Measurements from ENCODE around the gene SEL1L.
"Not testable (repeated sequence)": the region's sequence is repeated elsewhere in the genome, so short reads cannot be mapped to it uniquely, and the experiment has no call there.

The SEL1L gene

DNA sequence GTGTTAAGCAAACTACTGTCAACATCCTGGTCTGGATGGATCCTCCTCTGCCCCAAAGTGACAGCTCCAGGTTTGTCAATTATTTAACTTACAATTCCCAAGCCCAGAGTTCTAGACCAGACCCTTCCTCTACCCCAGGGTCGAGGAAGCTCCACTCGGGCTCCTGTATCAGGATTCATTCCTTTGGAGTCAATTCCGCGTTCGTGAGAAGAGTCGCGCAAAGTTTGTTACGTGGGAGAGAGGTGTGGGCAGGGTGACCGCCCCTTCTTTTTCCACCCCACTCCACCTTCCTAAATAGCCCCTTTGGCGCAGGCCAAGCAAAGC lies 479 bp downstream of the SEL1L start:
- no peak for DNase-seq

DNA sequence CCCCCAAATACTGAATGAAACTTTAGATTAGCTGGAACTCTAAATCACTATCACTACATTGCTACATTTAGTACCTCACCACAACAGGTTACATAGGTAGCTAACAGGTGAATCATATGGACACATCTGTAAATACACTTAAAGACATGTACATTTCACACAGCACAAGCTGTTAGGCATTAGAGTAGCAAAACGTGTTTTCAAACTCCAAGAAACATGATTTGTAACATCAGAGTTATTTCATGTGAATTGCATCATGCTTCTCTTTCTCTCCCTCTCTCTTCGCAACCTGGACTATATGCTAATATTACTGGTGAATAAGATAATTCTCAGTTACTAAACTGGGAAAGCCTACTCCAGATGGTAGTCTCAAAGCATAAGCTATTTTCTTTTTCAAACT lies 4.3 kb downstream of the SEL1L start:
- no peak for DNase-seq

DNA sequence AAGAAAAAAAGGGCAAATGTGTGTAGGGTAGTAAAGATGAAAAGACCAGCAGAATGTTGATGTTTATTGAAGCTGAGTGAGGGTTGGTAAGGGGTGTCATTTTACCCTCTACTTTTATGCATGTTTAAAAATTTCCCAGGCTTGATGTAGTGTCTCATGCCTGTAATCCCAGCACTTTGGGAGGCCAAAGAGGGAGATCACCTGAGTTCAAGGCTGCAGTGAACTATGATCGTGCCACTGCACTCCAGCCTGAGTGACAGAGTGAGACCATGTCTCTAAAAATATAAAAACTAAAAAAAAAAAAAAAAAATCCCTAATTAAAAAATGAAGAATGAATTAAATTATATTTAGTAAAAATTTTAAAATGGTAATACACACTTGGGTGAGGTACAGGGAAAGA lies 8.5 kb downstream of the SEL1L start:
- DNase-seq = no peak

DNA sequence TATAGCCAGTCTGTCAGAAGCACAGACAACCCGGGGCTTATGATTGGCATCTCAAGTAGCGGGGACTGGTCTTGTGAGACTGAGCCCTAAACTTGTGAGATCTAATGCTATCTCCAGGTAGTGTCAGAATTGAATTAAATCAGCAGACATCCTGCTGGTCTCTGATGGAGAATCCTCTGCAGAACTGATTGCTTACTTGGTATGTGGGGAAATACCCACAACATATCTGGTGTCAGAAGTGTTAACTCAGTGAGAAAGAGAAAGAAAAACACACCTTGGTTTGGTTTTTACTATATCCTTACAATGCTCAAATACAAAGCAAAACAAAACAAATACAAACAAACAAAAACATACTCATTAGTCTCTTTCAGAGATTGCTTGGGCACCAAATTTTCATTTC lies 10.0 kb downstream of the SEL1L start:
- DNase-seq = no peak

DNA sequence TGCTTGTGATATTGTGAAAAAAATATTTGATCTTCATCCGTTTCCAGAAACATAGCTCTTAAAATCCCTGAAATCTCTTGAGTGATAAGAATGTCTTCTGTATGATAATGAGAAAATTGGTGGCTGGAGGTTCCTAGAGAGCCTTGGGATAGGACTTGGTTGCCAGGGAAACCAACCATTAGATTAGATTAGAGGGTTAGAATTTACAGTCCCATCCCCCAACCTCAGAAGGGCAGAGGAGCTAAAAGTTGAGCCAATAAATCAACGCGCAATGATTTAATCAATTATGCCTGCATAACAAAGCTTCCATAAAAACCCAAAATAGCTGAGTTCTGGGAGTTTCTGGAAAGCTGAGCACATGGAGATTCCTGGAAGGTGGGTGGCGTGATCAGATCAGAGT lies 10.6 kb downstream of the SEL1L start:
- DNase-seq = no peak

DNA sequence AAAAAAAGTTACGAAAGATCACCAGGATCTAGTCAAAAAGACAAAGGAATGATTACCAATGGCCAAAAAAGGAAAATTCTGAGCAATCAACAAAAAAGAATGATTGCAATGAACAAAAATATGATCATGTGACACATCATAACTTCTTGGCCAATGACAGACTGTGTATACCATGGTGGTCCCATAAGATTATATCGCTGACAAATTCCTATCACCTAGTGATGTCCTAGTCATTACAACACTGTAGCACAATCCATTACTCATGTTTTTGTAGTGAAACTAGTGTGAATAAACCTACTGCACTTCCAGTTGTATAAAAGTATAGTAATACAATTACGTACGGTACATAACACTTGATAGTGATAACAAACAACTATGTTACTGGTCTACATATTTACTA lies 12.3 kb downstream of the SEL1L start:
- no peak for DNase-seq

DNA sequence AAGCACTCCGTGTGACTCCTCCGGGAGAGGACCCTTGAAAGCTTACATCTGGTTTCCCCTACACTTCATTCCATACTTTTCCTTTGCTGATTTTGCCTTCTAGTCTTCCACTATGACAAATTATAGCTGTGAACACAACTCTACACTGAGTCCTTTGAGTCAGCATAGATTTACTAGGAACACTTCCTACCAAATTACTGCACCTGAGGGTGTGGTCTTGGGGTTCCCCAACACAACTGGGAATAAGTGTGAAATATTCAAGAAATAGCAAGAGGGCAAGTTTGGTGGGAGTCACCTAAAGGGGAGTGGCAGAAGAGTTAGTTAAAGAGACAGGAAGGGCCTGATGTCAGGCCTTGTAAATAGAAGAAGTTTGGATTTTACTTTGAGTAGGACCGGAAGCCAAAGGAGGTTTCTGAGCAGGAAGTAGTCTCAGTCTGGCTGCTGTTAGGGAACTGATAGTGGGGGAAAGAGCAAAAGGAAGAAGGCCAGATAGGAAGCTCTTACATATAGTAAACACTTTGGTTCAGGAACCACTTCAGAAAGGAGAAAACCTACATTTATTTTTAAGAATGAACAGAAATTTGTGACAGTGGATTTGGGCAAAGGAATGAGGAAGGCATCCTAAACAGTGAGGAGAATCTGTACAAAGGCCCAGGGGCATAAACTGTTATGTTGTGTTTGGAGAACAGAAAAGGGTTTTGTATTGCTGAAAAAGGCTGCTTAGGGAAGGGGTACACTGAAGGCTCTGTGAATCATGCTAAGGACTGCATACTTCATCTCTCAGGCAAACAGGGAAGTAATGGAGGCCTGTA lies 14.2 kb downstream of the SEL1L start:
- no peak for DNase-seq

DNA sequence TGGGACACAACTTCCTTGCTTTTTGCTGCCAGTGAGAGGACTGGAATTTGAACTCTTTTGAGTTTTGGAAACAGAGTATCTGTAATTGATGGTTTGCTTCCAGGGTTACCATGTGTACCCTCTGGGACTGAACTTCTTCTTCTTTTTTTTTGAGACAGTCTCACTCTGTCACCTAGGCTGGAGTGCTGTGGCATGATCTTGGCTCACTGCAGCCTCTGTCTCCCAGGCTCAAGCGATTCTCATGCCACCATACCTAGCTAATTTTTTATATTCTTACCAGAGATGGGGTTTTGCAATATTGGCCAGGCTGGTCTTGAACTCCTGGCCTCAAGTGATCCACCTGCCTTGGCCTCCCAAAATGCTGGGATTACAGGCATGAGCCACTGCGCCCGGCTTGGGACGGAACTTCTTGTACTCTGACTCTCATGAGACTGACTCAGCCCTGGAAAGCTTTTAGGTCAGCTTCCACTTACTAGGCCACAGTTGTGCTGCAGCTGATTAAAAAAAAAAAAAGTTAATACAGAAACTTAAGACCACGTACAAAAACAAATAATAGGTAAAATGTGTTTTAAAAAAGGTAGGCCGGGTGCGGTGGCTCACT lies 15.8 kb downstream of the SEL1L start:
- no peak for DNase-seq

DNA sequence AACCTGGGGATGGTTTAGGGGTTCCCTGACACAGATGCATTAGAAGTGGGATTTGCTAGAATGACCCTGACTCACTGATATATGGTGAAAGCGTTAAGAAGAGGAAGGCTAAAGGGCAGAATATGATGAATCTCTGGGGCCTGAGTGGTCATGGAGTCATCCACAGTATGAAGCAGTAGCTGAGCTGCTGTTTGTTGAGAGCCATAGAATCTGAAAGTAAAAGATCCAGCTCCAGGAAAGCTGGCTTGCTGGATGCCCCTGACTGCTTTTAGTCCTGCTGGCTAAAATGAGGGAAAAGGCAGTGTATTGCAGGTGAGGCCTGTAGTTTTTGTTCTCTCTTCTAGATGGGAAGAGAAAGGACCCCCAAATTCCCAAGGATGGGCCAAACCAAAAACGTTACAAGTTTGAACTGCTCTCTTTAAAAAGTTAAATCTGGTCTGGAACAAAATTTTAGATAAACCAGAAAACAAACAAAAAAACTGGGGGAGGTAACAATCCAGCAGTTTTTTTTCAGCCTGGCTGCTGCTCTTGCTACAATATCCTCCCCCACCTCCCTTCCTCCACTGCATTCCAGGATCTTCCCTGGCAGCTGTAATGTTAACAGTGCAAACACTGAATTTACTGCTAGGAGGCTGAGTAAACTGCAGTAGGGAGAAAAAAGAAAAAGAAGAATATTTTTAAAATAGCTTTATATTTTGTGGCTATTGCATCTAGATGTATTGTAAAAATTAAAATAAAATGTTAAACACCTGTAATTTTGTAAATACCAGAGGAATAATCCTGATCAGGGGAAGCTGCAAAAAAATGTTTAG lies 16.5 kb downstream of the SEL1L start:
- DNase-seq = peak; percentile 47

DNA sequence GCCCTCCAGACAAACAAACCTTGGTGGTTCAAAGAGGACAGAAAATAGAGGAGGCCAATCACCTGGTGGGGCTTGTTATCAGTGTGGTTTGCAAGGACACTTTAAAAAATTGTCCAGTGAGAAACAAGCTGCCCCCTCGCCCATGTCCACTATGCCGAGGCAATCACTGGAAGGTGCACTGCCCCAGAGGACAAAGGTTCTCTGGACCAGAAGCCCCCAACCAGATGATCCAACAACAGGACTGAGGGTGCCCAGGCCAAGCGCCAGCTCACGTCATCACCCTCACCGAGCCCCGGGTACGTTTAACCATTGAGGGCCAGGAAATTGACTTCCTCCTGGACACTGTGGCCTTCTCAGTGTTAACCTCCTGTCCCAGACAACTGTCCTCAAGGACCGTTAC lies 17.7 kb downstream of the SEL1L start:
- DNase-seq = not testable (repeated sequence)

DNA sequence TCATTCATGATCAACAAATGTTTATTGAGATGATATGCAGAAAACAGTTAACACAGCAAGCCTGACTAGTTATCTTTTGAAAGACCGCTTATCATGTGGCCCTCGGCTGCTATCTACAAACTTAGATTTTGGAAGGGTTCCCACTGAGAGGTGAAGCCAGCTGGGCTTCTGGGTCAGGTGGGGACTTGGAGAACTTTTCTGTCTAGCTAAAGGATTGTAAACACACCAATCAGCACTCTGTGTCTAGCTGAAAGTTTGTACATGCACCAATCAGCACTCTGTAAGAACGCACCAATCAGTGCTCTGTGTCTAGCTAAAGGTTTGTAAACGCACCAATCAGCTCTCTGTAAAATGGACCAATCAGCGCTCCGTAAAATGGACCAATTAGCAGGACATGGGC lies 20.8 kb downstream of the SEL1L start:
- DNase-seq = not testable (repeated sequence)

DNA sequence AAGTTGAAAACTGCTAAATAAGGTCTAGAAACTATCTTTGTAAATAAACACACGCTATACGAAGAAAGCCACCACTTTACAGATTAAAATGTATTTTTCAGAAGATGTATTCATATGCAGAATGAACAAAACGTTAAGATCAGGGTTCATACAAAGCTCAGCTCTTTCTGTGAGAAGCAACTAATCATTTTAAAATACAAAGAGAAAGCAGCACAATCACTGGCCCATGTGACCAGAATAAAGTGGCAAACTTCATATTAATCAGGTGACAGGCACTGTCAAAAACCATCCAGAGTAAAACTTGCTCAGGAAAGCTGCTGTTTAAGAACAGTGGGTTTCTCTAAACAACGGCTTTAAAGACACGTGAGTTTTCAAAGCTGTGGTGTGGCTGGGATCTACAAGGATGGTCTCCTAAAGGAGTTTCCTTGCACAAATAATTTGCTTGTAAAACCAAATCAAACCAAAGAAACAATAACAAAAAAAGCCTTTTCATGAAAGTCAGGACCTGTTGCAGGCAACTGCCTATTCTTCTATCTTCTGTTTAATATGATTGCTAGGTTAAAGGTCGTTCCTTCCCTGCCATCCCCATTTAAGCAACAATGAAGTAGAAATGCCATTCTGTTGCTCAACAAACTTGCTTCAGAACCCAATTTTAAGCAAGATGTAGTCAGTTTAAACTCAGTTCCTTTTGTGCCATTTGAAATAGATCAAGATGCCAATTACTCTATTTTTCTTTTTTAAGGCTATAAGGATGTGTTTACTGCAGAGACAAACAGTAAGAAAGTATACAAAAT lies 22.3 kb downstream of the SEL1L start:
- DNase-seq = no peak

DNA sequence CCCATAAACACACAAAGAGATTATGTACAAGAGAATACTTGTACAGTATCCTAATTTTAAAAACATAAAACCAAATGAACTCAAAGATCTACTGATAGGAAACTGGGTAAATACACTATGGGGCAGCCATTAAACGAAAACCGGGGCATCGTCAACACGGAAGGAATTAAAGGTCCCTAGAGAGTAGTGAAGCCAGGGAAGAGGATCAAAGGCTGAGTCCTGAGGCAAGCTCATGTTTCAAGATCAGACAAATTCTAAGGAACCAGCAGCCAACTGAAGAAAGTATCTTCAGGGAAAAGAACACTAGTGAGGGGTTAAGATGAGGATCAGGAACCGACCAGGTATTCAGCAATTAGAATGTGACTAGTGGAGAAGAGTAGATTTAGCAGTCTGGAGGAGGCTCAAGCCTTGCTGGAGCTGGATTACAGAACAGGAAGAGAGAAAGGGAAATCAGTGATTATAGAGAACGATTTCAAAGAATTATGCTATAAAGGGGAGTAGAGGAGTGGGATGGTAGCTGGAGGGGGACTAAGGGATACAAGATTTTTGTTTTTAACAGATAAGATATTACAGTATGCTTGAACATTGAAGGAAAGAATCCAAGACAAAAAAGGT lies 23.7 kb downstream of the SEL1L start:
- DNase-seq = no peak

DNA sequence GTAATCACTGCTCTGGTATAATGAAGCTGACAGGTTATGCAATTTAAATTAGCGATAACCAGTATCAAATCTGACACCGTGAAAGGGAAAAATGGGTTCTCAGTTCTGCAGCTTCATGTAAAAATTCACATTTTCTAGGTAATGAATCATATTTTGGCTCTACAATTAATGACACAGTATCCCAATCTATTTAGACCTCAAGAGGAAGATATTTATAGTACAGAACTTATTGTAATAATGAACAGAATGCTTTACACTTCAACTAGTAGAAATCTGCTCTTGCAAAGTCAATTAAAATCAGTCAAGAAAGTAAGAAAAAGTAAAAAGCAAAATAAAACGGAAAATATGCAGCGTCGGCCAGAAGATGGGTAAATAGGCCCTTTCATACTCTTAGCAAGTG lies 24.3 kb downstream of the SEL1L start:
- no peak for DNase-seq

DNA sequence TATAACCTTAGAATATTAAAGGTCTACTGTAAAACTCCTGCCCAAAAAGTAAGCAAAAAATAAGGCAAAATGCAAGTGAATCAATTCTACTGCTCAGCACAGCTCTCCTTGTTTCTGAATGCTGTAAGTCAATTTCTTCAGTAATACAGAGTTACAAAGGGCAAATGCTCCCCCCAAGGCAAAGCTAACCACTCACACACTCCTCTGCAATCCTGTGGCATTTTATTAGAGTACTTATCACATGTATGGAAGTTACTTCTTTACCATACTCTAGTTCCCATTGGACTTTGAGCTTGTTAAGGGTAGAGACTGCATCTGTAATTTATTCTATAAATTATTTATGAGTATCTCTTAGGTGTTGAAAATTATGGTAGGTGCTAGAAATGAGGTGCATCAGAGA lies 27.2 kb downstream of the SEL1L start:
- DNase-seq = no peak

DNA sequence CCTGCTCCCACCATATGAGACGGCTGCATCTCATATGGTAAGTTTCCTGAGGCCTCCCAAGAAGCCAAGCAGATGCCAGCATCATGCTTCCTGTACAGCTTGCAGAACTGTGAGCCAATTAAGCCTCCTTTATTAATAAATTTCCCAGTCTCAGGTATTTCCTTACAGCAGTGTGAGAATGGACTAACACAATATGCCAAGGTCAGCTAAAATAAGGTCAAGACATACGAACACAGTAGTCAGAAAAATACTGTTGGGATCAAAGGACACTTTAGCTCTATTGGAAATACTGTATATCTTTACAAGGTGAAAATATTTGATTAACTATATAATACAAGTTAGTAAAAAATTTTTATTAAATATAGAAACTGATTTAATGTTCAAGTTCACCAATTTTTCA lies 28.8 kb downstream of the SEL1L start:
- no peak for DNase-seq

DNA sequence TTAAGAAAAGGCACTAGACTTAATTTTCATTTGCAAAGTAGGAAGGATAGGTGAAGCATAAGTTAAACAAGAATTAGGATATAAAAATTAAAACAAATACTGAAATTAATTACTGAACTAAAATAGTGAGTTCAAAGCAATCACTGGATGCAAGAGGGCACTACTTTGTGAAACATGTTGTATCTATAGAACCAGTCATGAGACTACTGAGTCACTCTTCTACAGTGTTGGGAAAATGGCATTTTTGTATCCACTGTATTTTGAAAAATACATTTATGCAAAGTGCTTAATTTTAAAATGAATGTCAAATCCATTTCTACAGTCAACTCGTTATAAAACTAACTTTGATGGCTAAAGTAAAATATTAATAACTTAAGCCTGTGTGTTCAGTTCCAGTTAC lies 47.9 kb downstream of the SEL1L start:
- no peak for DNase-seq

DNA sequence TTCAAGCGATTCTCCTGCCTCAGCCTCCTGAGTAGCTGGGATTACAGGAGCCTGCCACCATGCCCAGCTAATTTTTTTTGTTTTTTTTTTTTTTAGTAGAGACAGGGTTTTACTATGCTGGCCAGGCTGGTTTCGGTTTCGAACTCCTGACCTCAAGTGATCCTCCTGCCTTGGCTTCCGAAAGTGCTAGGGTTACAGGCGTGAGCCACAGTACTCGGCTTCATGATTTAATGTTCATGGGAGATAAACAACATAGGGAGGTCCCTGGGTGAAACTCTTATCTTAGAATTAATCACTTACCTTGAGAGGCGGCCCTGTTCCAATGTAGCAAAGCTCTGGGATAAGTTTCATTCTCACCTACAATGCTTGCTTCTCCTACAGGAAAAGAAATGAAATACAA lies 48.3 kb downstream of the SEL1L start:
- DNase-seq = no peak

DNA sequence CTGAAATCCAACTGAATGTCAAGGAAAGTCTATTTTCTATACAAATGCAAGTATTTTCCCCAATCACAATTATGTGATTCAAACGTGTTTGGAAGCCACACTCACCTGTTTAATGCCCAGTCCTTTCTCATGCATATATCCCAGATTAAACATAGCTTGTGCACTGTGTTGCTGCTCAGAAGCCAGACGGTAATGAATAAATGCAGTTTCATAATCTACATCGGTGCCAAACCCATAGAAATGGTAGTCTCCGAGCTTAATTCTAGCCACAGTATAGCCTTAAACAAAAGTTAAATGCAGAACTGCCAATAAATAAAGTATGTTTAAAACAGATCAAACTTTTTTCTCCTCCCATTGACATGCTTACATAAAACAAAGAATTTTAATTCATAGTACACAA lies 49.5 kb downstream of the SEL1L start:
- no peak for DNase-seq

DNA sequence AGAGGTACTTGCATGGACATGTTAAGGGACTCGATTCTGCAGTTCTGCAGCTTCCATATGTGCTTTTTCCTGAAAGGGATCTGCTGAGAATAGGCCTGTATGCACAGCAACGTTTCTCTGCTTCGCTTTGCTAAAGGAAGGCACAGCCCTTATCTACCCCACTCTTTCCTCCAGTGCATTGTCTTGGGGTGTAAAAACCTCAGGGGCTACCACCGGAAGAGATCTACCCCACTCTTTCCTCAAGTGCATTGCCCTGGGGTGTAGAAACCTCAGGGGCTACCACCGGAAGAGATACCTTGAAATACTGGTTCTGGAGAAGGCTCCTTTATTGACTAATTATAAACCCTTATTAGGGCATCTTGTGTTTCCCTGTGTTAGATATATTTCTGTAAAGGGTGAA lies 52.9 kb downstream of the SEL1L start:
- no peak for DNase-seq

DNA sequence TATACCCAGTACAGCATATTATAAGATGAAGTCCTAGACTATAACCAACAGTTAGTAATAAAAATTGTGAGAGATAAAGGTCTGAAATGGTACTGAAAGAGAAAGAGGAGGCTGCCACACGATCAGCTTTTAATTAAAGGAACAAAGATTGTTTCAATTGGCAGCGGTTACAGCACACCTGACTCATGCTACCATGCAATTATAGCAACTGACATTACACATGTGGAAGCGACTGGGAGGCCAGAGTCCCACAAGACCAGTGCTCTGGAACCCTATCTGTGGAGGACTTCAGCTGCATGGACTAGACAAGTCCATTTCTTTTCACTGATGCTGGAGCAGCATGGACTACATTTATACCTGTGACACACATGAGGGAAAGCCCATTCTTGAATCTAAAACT lies 55.2 kb downstream of the SEL1L start:
- no peak for DNase-seq

DNA sequence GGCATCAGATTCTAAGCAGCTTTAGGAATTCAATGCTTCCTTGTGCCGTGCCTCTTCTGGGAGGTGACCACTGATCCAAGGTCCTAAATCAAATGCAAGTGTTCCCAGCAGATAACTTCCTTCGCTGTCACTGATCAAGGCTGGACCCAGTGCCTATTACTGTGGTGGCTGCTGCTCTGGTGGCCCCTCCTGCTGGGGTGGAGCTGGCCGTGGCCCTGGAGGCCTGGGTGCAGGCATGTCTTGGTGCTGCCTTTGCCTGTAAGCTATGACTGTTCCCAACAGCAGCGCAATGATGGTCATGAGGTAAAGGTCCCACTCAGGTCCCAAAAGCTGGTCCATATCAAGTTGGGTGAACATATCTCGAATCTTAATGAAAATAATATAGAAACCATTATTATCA lies 56.8 kb downstream of the SEL1L start:
- DNase-seq = no peak

Data from right kidney (tissue), 1 donor.